Smooth muscle cell (in vitro differentiated cells): ENCODE data around the gene NDST4. TPM values are rescaled to one million over a fixed set of nuclear protein-coding genes. Genes with fewer than 3 reads are reported as not detected.

Source experiments
- DNase-seq: peaks from one replicate; lab custom pipeline; 2025; ENCODE audit not compliant: unreplicated experiment; lab: John Stamatoyannopoulos, UW
- H2AFZ ChIP-seq: fragments of 200-600 bp; sonication (generic); 2 replicates; pipeline ENCODE4 v1.6.0; 2016; ENCODE audit warnings: antibody characterized with exemption, low read depth, mild to moderate bottlenecking
- H3F3A ChIP-seq: fragments of 200-600 bp; sonication (generic); 2 replicates; pipeline ENCODE4 v1.6.0; 2017; ENCODE audit warnings: antibody characterized with exemption, low read depth
- H3K27ac ChIP-seq: fragments of 200-600 bp; sonication (generic); 2 replicates; pipeline ENCODE4 v1.5.1; 2016; ENCODE audit warnings: low read depth, mild to moderate bottlenecking
- H3K27me3 ChIP-seq: fragments of 200-600 bp; sonication (generic); 2 replicates; pipeline ENCODE4 v1.6.1; 2016; ENCODE audit warnings: low read depth, mild to moderate bottlenecking
- H3K36me3 ChIP-seq: fragments of 200-600 bp; sonication (generic); 2 replicates; pipeline ENCODE4 v1.5.1; 2016; ENCODE audit warnings: low read depth
- H3K4me1 ChIP-seq: fragments of 200-600 bp; sonication (generic); 2 replicates; pipeline ENCODE4 v1.5.1; 2016; ENCODE audit warnings: low read depth
- H3K4me2 ChIP-seq: fragments of 200-600 bp; sonication (generic); 2 replicates; pipeline ENCODE4 v1.6.0; 2016; ENCODE audit warnings: mild to moderate bottlenecking
- H3K4me3 ChIP-seq: fragments of 200-600 bp; sonication (generic); 2 replicates; pipeline ENCODE4 v1.5.1; 2016; ENCODE audit warnings: mild to moderate bottlenecking
- H3K79me2 ChIP-seq: fragments of 200-600 bp; sonication (generic); 2 replicates; pipeline ENCODE4 v1.6.0; 2016; ENCODE audit warnings: low read depth, mild to moderate bottlenecking
- H3K9ac ChIP-seq: fragments of 200-600 bp; sonication (generic); 2 replicates; pipeline ENCODE4 v1.6.0; 2016; ENCODE audit warnings: low read depth
- H3K9me3 ChIP-seq: fragments of 200-600 bp; sonication (generic); replicated peaks from 2 replicates; pipeline ENCODE4 v1.5.1; 2016; ENCODE audit warnings: low read depth
- H4K20me1 ChIP-seq: fragments of 200-600 bp; sonication (generic); 2 replicates; pipeline ENCODE4 v1.6.0; 2016; ENCODE audit warnings: low read depth
- WGBS: methylation state at CpG from one replicate; pipeline ENCODE4 v1.1.7; 2016; ENCODE audit warnings: low lambda C conversion rate; 5-methylcytosine and 5-hydroxymethylcytosine counted together
- polyA plus RNA-seq: library from polyadenylated mRNA; unstranded; fragments of >200 nt; fragmentation: Nextera tagmentation; extraction: Ambion mirVana; gene quantifications from 2 replicates; pipeline ENCODE4 v1.2.1, GENCODE V29; 2016
- total RNA-seq: library from RNA; depleted of rRNA; stranded (reverse); fragments of >200 nt; gene quantifications from 2 replicates; pipeline ENCODE4 v1.2.3, GENCODE V29; 2014
- TF ChIP-seq, protein P1 (sequence below): fragments of 200-600 bp; sonication (generic); IDR thresholded peaks from 2 replicates; pipeline ENCODE4 v1.5.1; 2017; ENCODE audit warnings: borderline replicate concordance, mild to moderate bottlenecking, antibody characterized with exemption; ENCODE audit not compliant: insufficient read depth, poor library complexity, severe bottlenecking

NDST4 gene
- total and polyA plus RNA-seq, 2 experiments from 2014 or later = not detected

DNA sequence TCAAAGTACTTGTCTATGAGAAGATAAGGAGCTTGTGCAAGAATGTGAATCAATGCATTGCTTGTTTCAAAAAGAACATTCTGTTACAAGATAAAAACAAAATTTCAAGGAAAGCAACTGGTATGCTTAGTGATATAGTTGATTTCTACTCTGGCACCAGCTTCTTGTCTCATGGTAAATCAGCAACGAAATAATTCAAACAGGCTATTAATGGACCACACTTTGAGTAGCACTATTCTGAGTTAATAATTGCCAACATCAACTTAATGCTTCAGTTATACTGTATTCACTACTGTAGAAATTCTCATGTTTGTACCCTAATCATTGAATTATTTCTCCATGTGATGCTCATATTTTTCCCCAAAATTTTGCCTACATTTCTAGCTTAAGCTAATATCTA is 252.6 kb downstream of the NDST4 start:
- Histone ChIP-seq H3K27me3 (no peaks in the 10 kb centered on the region), H3K9ac (no peak overlapping the region), H3K79me2 (no peaks in the 10 kb centered on the region), H3K4me1 (no peaks in the 10 kb centered on the region), H3F3A (no peaks in the 10 kb centered on the region), H3K9me3 (no peaks in the 10 kb centered on the region), H3K36me3 (no peaks in the 10 kb centered on the region), H4K20me1 (no peaks in the 10 kb centered on the region), H3K4me2 (no peak overlapping the region), H3K4me3 (no peak overlapping the region), H2AFZ (no peak overlapping the region), H3K27ac (no peak overlapping the region)
- TF ChIP-seq, protein P1, sequence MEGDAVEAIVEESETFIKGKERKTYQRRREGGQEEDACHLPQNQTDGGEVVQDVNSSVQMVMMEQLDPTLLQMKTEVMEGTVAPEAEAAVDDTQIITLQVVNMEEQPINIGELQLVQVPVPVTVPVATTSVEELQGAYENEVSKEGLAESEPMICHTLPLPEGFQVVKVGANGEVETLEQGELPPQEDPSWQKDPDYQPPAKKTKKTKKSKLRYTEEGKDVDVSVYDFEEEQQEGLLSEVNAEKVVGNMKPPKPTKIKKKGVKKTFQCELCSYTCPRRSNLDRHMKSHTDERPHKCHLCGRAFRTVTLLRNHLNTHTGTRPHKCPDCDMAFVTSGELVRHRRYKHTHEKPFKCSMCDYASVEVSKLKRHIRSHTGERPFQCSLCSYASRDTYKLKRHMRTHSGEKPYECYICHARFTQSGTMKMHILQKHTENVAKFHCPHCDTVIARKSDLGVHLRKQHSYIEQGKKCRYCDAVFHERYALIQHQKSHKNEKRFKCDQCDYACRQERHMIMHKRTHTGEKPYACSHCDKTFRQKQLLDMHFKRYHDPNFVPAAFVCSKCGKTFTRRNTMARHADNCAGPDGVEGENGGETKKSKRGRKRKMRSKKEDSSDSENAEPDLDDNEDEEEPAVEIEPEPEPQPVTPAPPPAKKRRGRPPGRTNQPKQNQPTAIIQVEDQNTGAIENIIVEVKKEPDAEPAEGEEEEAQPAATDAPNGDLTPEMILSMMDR = no peak
- no peak for DNase-seq
- 69% methylated on average over 1 of the region's 1 CpG for WGBS

DNA sequence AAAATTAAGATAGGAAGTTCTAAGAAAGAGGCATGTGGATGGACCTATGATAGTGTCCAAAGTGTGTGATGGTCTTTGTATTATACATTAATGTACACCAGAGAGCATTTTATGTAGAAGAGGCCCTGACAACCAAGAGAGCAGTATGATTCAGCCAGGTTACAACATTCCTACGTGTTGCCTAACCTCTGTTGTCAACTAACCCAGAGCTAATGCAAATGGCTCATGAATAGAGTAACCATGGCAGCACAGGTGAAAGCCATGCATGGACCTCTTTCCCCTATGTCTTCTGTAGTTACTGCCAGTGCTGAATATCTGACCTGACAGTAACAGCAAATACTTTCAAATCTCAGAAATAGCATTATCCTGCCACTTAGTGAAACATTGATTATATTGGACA is 255.6 kb downstream of the NDST4 start:
- H3F3A ChIP-seq = no peaks in the 10 kb centered on the region

DNA sequence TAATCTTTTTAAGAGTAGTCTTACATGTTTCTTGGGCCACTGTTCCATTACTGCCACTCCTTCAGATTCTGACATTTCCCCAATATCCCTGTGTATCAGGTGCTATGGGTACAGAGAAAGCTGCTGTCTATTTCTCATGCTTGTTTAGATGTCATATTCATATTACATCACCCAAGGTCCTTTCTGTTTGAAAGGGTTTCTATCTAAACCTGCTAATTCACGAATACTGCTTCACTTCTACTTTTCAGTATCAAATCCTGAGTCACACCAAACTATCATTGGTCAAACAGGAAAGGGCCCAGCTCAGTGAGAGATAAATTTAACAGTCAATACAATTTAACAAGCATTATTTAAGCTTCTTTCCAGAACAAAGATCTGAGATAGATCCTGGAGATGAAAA is 273.4 kb downstream of the NDST4 start:
- Histone ChIP-seq H3K4me1 (no peaks in the 10 kb centered on the region), H3K36me3 (no peaks in the 10 kb centered on the region), H3F3A (no peaks in the 10 kb centered on the region), H3K27ac (no peak overlapping the region), H3K9ac (no peak overlapping the region), H3K9me3 (no peaks in the 10 kb centered on the region), H3K27me3 (no peaks in the 10 kb centered on the region), H2AFZ (no peak overlapping the region), H3K79me2 (no peaks in the 10 kb centered on the region), H3K4me3 (no peak overlapping the region), H4K20me1 (no peaks in the 10 kb centered on the region), H3K4me2 (no peak overlapping the region)
- WGBS = 57% methylated on average over 1 of the region's 1 CpG
- TF ChIP-seq, protein P1 = no peak
- DNase-seq = no peak

More for the DNA sequence above, 255.6 kb downstream of the NDST4 start:
- no peak overlapping the region for H3K9ac ChIP-seq
- no peak overlapping the region for H3K4me2 ChIP-seq
- no peak for DNase-seq
- WGBS = 53% methylated on average over 1 of the region's 1 CpG
- no peaks in the 10 kb centered on the region for H3K4me1 ChIP-seq
- no peak overlapping the region for H2AFZ ChIP-seq
- no peaks in the 10 kb centered on the region for H3K9me3 ChIP-seq
- no peaks in the 10 kb centered on the region for H3K79me2 ChIP-seq
- H3K27me3 ChIP-seq = no peaks in the 10 kb centered on the region
- H4K20me1 ChIP-seq = no peaks in the 10 kb centered on the region
- TF ChIP-seq, protein P1 = no peak
- no peaks in the 10 kb centered on the region for H3K36me3 ChIP-seq
- no peak overlapping the region for H3K27ac ChIP-seq
- H3K4me3 ChIP-seq = no peak overlapping the region

DNA sequence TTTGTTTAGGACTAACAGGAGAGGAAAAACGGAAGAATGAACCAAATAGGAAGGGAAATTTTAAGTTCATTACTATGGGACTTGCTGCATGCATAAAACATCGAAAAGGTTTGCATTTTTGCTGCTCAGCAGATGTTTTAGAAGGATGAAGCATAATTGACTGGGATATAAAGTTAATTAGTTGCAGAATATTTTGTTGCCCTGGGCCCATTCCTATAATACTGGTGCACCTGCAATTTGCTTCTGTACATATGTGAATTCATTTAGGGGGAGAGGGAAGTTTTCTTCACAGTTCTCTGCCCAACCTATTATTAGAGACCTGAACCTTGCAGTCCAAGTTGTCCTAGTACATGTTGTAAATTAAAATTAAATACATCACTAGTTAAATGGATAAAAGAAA is 282.8 kb downstream of the NDST4 start:
- no peaks in the 10 kb centered on the region for H3F3A ChIP-seq
- no peaks in the 10 kb centered on the region for H3K27me3 ChIP-seq
- no peak overlapping the region for H3K4me3 ChIP-seq
- no peaks in the 10 kb centered on the region for H3K4me1 ChIP-seq
- H3K27ac ChIP-seq = no peak overlapping the region
- H3K4me2 ChIP-seq = no peak overlapping the region
- no peak for DNase-seq
- no peaks in the 10 kb centered on the region for H4K20me1 ChIP-seq
- H3K79me2 ChIP-seq = no peaks in the 10 kb centered on the region
- TF ChIP-seq, protein P1 = no peak
- H3K9ac ChIP-seq = no peak overlapping the region
- no peaks in the 10 kb centered on the region for H3K36me3 ChIP-seq
- no peaks in the 10 kb centered on the region for H3K9me3 ChIP-seq
- H2AFZ ChIP-seq = no peak overlapping the region
- WGBS = 92% methylated on average over 2 of the region's 2 CpGs
